HG03565 (cell line): ENCODE measurements around the gene KIRREL2.

Experiments used
- ATAC-seq: cut with Tn5 transposase; IDR thresholded peaks from one replicate; pipeline ENCODE4 v1.9.1; 2021; ENCODE audit warnings: mild to moderate bottlenecking, moderate library complexity; ENCODE audit not compliant: unreplicated experiment

KIRREL2 gene

GRCh38 chr19:35844482-35845214 is 12.1 kb upstream of the KIRREL2 start:
- no peak for ATAC-seq

GRCh38 chr19:35845215-35846037 is 11.3 kb upstream of the KIRREL2 start:
- ATAC-seq = no peak

- no peak for ATAC-seq
These were observed 10.6 kb upstream of the KIRREL2 start for GRCh38 chr19:35846038-35846668.

- ATAC-seq = no peak
These were observed 8.8 kb upstream of the KIRREL2 start for GRCh38 chr19:35847911-35848310.

- ATAC-seq = no peak
These were observed 8.2 kb upstream of the KIRREL2 start for GRCh38 chr19:35848486-35848885.

- ATAC-seq = no peak
These were observed 7.7 kb upstream of the KIRREL2 start for GRCh38 chr19:35848919-35849505.

GRCh38 chr19:35851213-35852028 is 5.3 kb upstream of the KIRREL2 start:
- no peak for ATAC-seq

- ATAC-seq = no peak
These were observed 4.5 kb upstream of the KIRREL2 start, which contains the start of gene NPHS1 for GRCh38 chr19:35852029-35852780. TSS of gene NPHS1 (minus strand) at chr19:35852504. CDS start at chr19:35851837, 667 bp downstream.

- ATAC-seq = no peak
These were observed 3.5 kb upstream of the KIRREL2 start for GRCh38 chr19:35853038-35853756.

GRCh38 chr19:35858311-35858710 is 1.6 kb downstream of the KIRREL2 start:
- ATAC-seq = no peak

- ATAC-seq = no peak
These were observed 2.7 kb downstream of the KIRREL2 start for GRCh38 chr19:35859414-35859813.

- no peak for ATAC-seq
These were observed 3.7 kb downstream of the KIRREL2 start for GRCh38 chr19:35860436-35860817.

- ATAC-seq = no peak
These were observed 4.3 kb downstream of the KIRREL2 start for GRCh38 chr19:35860818-35861639.

- no peak for ATAC-seq
These were observed 5.0 kb downstream of the KIRREL2 start for GRCh38 chr19:35861640-35862160.

- no peak for ATAC-seq
These were observed 5.8 kb downstream of the KIRREL2 start for GRCh38 chr19:35862528-35862927.

GRCh38 chr19:35863018-35863417 is 6.3 kb downstream of the KIRREL2 start:
- ATAC-seq = no peak

- no peak for ATAC-seq
These were observed 11.6 kb downstream of the KIRREL2 start, which contains the start of gene APLP1 for GRCh38 chr19:35868172-35868822. TSS of gene APLP1 (plus strand) at chr19:35868574. CDS start at chr19:35868637, 63 bp downstream.
